ENCODE measurements around the gene KCNAB2. TPM values are rescaled to one million over a fixed set of nuclear protein-coding genes. Genes with fewer than 3 reads are reported as not detected.
"Not testable (repeated sequence)": the region's sequence is repeated elsewhere in the genome, so short reads cannot be mapped to it uniquely, and the experiment has no call there.

The KCNAB2 gene
- total RNA-seq, 1 experiment from 2014 or later, result 3.4 TPM

DNA sequence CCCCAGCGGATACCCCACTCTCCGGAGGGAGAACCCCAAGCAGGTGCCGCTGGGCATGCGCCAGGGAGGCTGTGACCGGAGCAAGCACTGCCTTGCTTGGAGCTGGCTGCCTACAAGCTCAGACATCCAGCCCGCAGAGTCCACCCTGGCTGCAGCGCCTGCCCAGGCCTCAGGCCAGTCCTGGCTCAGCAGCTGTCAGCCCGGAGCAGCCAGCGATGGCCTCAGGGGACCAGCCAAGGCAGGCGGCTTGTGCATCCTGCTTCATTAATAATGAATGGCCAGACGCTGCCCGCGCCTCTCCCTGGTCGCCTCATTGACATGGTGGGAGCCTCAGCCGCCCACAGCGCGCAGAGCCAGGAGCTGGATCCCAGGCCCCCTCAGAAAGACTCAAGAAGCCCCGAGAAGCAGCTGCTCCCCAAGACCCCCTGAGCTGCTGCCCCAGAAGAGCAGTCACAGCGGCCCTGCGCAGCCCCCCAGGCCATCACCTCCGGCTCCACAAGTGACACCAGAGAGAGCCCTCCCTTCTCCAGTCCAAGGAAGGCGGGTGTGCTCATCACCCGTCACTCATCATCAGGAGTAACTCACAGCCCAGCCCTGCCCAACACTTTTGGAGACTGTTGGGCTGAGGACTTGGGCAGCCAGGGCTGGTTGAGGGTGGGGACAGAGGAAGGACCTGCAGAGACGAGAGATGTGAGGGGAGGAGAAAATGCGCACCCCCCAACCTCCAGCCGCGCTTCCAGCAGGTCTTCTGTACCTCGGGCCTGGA lies 19.6 kb downstream of the KCNAB2 start:
- Histone ChIP-seq H3K27ac (no peak overlapping the region), H3K4me1 (replicated peaks) (no peaks in the 10 kb centered on the region), H3K36me3 (no peaks in the 10 kb centered on the region), H3K9me3 (replicated peaks) (no peaks in the 10 kb centered on the region), H3K4me3 (no peak overlapping the region), H3K27me3 (replicated peaks) (no peaks in the 10 kb centered on the region)
- DNase-seq (ENCODE audit: low read depth in 1 of 2, low spot score in 2 of 2), result no peak

DNA sequence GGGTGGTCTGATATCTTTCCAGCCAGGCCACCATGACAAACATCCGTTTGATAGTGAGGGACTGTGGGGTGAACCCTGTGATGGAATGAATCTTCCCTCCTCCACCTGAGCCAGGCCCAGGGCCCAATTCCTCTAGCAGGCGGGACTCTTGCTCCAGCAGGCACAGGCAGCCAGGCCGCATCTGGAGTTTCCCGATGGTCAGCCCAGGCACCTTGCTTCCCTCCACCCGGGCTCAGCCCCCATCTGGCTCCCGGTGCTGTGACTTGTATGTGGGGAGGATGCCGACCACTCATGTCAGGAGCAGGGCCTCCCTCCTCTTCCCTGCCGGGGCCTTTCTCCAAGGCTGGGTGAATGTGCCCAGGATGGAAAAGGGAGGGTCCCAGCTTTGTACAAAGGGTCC lies 21.0 kb downstream of the KCNAB2 start:
- H3K27ac ChIP-seq, result no peak overlapping the region

DNA sequence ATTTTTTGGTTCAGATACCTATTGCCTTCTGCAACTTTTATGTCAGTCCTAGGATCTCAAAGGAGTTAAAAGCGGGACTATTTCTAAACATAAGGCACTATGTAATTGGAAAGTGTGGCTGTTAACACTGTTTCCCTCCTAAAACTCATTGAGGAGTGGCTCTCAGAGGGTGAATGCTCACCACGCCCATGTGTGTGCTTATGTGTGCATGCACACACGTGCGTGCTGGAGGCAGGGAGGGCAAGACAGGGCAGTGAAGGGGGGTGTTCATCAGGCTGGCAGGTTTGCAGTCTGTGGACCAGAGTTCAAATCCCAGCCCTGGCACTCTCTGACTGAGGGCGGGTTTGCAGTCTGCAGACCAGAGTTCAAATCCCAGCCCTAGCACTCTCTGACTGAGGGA lies 22.4 kb downstream of the KCNAB2 start:
- no peaks in the 10 kb centered on the region for H3K36me3 ChIP-seq
- no peaks in the 10 kb centered on the region for H3K9me3 ChIP-seq (replicated peaks)
- H3K27me3 ChIP-seq (replicated peaks), result no peaks in the 10 kb centered on the region
- H3K4me1 ChIP-seq (replicated peaks), result no peaks in the 10 kb centered on the region
- DNase-seq (ENCODE audit: low read depth in 1 of 2, low spot score in 2 of 2), result no peak
- H3K27ac ChIP-seq, result no peak overlapping the region
- no peak overlapping the region for H3K4me3 ChIP-seq

More for the DNA sequence above, 21.0 kb downstream of the KCNAB2 start:
- H3K4me1 ChIP-seq (replicated peaks), result no peaks in the 10 kb centered on the region
- no peaks in the 10 kb centered on the region for H3K36me3 ChIP-seq
- no peaks in the 10 kb centered on the region for H3K9me3 ChIP-seq (replicated peaks)
- no peak for DNase-seq (ENCODE audit: low read depth in 1 of 2, low spot score in 2 of 2)
- H3K4me3 ChIP-seq, result no peak overlapping the region
- no peaks in the 10 kb centered on the region for H3K27me3 ChIP-seq (replicated peaks)

DNA sequence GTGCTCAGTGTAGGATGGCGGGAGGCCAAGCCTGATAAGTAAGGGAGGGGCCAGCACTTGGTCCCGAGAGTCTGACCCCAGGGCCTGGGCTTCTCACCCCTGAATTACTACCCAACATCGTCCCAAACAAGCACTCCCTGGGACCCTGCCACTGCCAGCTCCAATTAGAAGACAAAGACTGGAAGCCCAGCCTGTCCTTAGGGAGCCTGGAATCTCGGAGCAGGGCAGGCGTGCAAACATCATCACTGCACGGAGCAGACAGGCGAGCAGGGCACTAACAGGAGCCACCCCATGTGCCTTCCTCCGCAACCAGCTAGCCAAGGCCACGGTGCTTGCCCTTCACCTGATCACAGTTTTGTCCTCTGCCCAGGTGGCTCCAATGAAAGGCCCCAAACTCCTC lies 23.2 kb downstream of the KCNAB2 start:
- Histone ChIP-seq H3K27me3 (replicated peaks) (no peaks in the 10 kb centered on the region), H3K9me3 (replicated peaks) (no peaks in the 10 kb centered on the region), H3K4me1 (replicated peaks) (no peaks in the 10 kb centered on the region), H3K27ac (no peak overlapping the region), H3K4me3 (no peak overlapping the region), H3K36me3 (no peaks in the 10 kb centered on the region)
- no peak for DNase-seq (ENCODE audit: low read depth in 1 of 2, low spot score in 2 of 2)

DNA sequence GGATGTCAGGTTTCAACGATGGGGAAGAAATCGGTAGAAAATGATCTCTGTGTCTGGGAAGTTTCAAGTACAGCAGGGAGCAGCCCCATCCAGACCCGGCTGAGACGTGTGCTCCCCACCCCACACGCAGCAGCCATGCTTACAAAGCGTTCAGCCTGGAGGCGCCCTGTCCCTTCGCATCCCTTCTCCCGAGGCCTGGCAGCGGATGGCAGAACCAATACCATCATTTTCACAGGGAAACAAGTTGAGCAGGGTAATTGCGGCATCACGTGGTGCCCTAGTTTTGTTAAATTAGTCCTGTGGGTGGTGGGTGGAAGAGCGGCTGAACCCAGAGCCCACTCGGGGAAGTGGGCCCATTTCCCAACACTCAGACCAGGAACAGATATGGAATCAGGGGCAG lies 23.9 kb downstream of the KCNAB2 start:
- Histone ChIP-seq H3K4me1 (replicated peaks) (no peaks in the 10 kb centered on the region), H3K27ac (no peak overlapping the region), H3K36me3 (no peaks in the 10 kb centered on the region), H3K4me3 (no peak overlapping the region), H3K9me3 (replicated peaks) (no peaks in the 10 kb centered on the region), H3K27me3 (replicated peaks) (no peaks in the 10 kb centered on the region)
- no peak for DNase-seq (ENCODE audit: low read depth in 1 of 2, low spot score in 2 of 2)

DNA sequence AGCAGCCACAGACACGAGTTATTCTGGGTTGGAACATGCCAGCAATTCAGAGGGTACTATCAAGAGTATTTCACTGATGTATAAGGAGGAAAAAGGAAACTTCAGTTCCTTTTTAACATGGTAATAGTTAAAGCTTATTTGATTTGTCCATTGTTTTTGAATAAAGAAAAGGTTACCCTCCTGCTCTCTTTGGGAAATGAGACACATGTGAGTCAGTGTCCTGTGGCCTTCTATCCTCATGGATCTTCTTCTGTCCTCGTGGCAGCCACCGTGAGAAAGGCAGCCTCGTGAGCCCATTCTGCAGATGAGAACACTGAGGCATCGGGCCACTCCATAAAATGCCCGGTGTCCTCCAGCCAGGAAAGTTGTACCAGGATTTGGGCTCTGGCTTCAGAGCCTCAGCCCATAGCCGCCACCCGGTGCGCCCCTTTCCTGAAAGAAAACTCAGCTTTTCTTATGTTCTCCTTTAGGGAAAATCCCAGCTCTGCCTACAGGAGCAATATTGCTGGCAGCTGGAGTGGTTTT lies 24.8 kb downstream of the KCNAB2 start:
- H3K27ac ChIP-seq, result no peak overlapping the region
- H3K4me3 ChIP-seq, result no peak overlapping the region
- DNase-seq (ENCODE audit: low read depth in 1 of 2, low spot score in 2 of 2), result no peak
- no peaks in the 10 kb centered on the region for H3K27me3 ChIP-seq (replicated peaks)
- H3K9me3 ChIP-seq (replicated peaks), result no peaks in the 10 kb centered on the region
- no peaks in the 10 kb centered on the region for H3K36me3 ChIP-seq
- H3K4me1 ChIP-seq (replicated peaks), result no peaks in the 10 kb centered on the region

DNA sequence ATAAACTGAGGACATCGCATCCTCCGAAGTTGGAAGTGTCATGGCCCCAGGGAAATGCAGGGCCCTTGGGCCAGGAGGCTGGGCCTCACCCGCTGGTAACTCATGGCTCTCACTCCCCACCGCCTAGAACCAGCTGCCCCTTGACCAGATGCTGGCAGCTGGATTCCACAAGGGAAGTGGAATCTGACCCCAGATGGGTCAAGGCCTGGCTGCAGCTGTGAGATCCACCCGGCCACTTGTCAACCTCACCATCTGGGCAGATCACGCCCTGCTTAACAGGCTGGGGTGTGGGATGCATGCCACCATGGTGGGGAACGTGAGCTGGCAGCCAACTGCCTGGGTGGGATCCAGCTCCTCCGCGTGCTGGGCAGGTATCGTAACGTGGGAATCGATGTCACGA lies 25.5 kb downstream of the KCNAB2 start:
- Histone ChIP-seq H3K27ac (no peak overlapping the region), H3K4me1 (replicated peaks) (no peaks in the 10 kb centered on the region), H3K4me3 (no peak overlapping the region), H3K36me3 (no peaks in the 10 kb centered on the region), H3K9me3 (replicated peaks) (no peaks in the 10 kb centered on the region), H3K27me3 (replicated peaks) (no peaks in the 10 kb centered on the region)
- no peak for DNase-seq (ENCODE audit: low read depth in 1 of 2, low spot score in 2 of 2)

DNA sequence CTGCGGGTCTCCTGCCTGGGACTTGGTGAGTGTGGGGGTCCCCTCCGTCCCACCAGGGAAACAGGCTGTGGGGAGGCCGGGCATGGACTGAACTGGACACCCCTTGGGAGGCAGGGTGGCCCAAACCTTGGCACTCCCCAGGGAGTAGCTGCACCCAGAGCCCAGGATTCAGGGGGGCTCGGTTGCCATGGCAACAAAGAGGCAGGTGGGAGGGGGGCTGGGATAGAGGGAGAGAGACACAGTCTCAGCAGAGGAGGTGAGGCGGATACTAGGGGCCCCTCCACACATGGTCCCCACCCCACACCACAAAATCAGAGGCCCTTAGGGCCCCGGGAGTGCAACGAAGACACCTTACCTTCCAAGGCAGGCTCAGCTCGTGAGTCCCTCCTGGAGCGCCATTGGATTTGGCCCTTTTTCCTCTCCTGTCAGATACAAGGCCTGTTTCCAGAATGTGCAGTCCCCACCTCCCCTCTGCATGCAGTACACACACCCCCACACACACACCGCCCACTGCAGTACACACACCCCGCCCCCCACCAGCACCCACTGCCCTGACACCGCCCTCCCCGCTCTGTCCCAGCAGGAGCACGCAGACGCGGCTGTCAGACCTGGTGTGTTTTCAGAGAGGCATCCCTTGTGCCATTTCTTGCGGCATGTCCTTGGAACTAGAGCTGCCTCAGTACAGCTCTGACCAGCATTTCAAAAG lies 27.2 kb downstream of the KCNAB2 start:
- DNase-seq (ENCODE audit: low read depth in 1 of 2, low spot score in 2 of 2), result no peak
- no peaks in the 10 kb centered on the region for H3K36me3 ChIP-seq
- no peaks in the 10 kb centered on the region for H3K27me3 ChIP-seq (replicated peaks)
- no peak overlapping the region for H3K4me3 ChIP-seq
- H3K27ac ChIP-seq, result no peak overlapping the region
- no peaks in the 10 kb centered on the region for H3K4me1 ChIP-seq (replicated peaks)
- no peaks in the 10 kb centered on the region for H3K9me3 ChIP-seq (replicated peaks)

DNA sequence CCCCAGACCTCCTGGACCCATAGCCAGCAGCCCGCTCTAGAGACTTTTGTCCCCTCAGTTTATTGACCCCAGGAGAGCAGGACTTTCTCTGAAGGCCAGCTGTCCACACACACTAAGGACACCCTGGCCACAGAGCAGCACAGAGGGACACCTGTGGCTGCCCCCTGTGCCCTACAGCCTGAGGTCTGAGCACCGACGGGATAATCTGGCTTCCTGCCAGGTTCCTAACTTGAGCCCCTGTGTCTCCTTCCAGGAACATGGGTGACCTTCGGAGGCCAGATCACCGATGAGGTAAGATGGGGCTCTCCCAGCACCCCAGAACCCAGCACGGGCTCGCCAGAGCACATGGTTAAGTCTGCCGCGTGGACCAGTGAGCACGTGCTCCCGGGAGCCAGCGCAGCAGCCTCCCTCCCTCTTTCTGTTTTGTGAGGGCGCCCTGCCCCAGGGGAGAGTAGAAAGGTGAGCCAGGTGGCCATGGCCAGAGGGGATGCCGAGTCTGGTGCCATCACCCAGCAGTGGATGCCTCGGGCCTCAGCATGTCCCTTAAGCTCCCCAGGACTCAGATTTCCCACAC lies 27.9 kb downstream of the KCNAB2 start:
- no peaks in the 10 kb centered on the region for H3K4me1 ChIP-seq (replicated peaks)
- H3K27me3 ChIP-seq (replicated peaks), result no peaks in the 10 kb centered on the region
- H3K36me3 ChIP-seq, result no peaks in the 10 kb centered on the region
- no peaks in the 10 kb centered on the region for H3K9me3 ChIP-seq (replicated peaks)
- no peak overlapping the region for H3K4me3 ChIP-seq
- no peak for DNase-seq (ENCODE audit: low read depth in 1 of 2, low spot score in 2 of 2)
- H3K27ac ChIP-seq, result no peak overlapping the region

DNA sequence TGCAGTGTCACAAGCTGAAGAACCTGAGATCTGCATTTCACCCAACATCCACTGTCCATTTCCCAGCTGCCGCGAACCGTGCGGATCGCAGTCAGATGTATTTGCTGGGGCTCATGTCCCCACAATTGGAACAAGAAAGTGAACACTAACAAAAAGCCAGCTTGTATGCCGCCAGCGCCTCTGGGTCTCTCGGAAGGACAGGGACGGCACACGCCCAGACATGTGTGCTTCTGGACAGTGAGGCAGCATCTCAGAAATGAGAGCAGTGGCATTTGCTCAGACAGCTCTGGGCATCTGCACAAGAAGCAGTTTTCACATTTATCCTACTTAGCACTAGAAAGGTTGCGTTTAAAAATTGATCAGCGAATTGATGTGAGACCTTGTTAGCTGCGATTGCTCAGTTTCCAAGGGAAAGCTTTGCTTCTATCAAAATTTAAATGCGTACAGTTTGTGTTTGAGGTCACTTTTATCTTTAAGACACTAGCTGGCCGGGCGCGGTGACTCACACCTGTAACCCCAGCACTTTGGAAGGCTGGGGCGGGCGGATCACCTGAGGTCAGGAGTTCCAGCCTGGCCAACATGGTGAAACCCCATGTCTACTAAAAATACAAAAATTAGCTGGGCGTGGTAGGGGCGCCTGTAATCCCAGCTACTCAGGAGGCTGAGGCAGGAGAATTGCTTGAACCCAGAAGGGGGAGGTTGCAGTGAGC lies 28.7 kb downstream of the KCNAB2 start:
- H3K36me3 ChIP-seq, result no peaks in the 10 kb centered on the region
- no peak overlapping the region for H3K27ac ChIP-seq
- no peaks in the 10 kb centered on the region for H3K27me3 ChIP-seq (replicated peaks)
- no peaks in the 10 kb centered on the region for H3K4me1 ChIP-seq (replicated peaks)
- H3K9me3 ChIP-seq (replicated peaks), result no peaks in the 10 kb centered on the region
- no peak for DNase-seq (ENCODE audit: low read depth in 1 of 2, low spot score in 2 of 2)
- H3K4me3 ChIP-seq, result no peak overlapping the region

DNA sequence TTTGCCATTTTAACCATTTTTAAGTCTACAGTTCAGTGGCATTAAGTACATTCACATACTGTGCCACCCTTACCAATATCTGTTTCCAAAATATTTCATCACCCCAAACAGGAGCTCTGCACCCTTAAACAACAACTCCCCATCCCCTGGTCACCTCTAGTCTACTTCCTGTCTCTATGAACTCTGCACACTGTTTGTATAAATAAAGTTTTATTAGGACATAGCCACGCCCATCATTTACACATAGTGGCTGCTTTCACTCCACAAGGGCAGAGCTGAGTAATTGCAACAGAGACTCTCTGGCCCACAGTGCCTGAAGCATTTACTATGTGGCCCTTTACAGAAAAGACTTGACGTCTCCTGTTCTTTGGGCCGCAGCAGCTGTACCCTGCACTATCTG lies 30.1 kb downstream of the KCNAB2 start:
- no peaks in the 10 kb centered on the region for H3K4me1 ChIP-seq (replicated peaks)
- no peaks in the 10 kb centered on the region for H3K36me3 ChIP-seq
- H3K9me3 ChIP-seq (replicated peaks), result no peaks in the 10 kb centered on the region
- H3K27me3 ChIP-seq (replicated peaks), result no peaks in the 10 kb centered on the region
- H3K27ac ChIP-seq, result no peak overlapping the region
- H3K4me3 ChIP-seq, result no peak overlapping the region
- no peak for DNase-seq (ENCODE audit: low read depth in 1 of 2, low spot score in 2 of 2)

DNA sequence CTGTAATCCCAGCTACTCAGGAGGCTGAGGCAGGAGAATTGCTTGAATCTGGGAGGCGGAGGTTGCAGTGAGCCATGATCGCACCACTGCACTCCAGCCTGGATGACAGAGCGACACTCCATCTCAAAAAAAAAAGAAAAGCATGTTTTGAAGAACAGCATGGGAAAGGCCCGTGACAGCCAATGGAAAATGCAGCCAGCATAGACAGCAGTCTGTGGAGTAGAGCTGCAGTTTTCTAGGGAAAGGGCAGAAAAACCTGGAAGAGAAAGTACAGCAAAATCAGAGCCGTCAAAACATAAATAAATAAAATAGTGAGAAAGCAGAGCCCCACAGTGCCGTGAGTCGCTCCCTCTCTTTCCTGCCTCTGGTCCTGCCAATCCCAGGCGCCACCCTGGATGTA lies 31.4 kb downstream of the KCNAB2 start:
- not testable (repeated sequence) for H3K9me3 ChIP-seq (replicated peaks); H3K27ac ChIP-seq; DNase-seq (ENCODE audit: low read depth in 1 of 2, low spot score in 2 of 2); H3K36me3 ChIP-seq; H3K27me3 ChIP-seq (replicated peaks); H3K4me1 ChIP-seq (replicated peaks); H3K4me3 ChIP-seq

DNA sequence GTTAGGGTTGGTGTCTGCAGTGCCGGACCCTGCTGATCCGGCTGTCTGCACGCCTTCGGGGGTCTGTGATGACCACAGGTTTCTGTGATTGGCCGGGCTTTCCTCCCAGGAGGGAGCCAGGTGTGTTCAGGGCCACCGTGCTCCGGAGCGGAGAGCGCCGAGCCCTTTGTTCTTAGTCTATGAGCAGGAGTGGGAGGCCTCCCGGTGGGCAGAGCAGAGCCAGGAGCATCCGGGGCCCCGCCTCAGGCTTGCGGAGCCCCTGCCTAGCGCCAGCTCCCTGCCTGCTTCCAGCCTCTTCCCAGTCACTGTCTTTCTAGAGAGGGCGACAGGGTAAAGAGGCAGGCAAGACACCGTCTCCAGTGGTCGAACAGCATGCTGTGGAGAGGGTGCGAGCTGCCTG lies 31.8 kb downstream of the KCNAB2 start:
- no peaks in the 10 kb centered on the region for H3K36me3 ChIP-seq
- DNase-seq (ENCODE audit: low read depth in 1 of 2, low spot score in 2 of 2), result no peak
- H3K9me3 ChIP-seq (replicated peaks), result no peaks in the 10 kb centered on the region
- H3K4me3 ChIP-seq, result no peak overlapping the region
- H3K4me1 ChIP-seq (replicated peaks), result no peaks in the 10 kb centered on the region
- H3K27me3 ChIP-seq (replicated peaks), result no peaks in the 10 kb centered on the region
- no peak overlapping the region for H3K27ac ChIP-seq

DNA sequence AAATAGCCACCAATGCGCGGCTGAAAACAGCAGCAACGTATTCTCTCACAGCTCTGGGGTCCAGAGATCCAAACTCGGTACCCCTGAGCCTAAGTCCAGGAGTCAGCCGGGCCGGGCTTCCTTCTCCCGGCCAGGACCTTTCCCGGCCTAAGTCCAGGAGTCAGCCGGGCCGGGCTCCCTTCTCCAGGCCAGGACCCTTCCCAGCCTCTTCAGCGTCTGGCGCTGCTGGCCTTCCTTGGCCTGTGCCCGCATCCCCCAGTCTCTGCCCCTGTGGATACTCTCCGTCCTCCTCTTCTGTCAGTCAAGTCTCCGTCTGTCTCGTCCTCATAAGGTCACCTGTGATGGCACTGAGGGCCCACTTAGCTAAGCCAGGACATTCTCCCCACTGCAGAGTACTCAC lies 32.2 kb downstream of the KCNAB2 start:
- no peaks in the 10 kb centered on the region for H3K9me3 ChIP-seq (replicated peaks)
- H3K27ac ChIP-seq, result no peak overlapping the region
- no peak for DNase-seq (ENCODE audit: low read depth in 1 of 2, low spot score in 2 of 2)
- H3K4me1 ChIP-seq (replicated peaks), result no peaks in the 10 kb centered on the region
- no peak overlapping the region for H3K4me3 ChIP-seq
- H3K36me3 ChIP-seq, result no peaks in the 10 kb centered on the region
- no peaks in the 10 kb centered on the region for H3K27me3 ChIP-seq (replicated peaks)
